SJSA1 (cell line): Measurements from ENCODE around the gene MEI4. TPM values are rescaled to one million over a fixed set of nuclear protein-coding genes. Genes with fewer than 3 reads are reported as not detected.
"Not testable (repeated sequence)": the region's sequence is repeated elsewhere in the genome, so short reads cannot be mapped to it uniquely, and the experiment has no call there.

Experiments used
- DNase-seq, 2 experiments: peaks; one replicate each; pipeline ENCODE4 v3.0.0-alpha.2; 2015 to 2020; ENCODE audit warnings: low spot score in 2 of 2, low read depth in 1 of 2
- H3K27ac ChIP-seq: fragments of 250-450 bp; sonication (Bioruptor Pico); 2 replicates; pipeline ENCODE4 v1.5.1; 2020; ENCODE audit warnings: mild to moderate bottlenecking, moderate library complexity
- H3K27me3 ChIP-seq: fragments of 250-450 bp; sonication (Bioruptor Pico); replicated peaks from 2 replicates; pipeline ENCODE4 v1.5.1; 2020; ENCODE audit warnings: mild to moderate bottlenecking, moderate library complexity
- H3K36me3 ChIP-seq: fragments of 250-450 bp; sonication (Bioruptor Pico); 2 replicates; pipeline ENCODE4 v1.5.1; 2020; ENCODE audit warnings: mild to moderate bottlenecking
- H3K4me1 ChIP-seq: fragments of 250-450 bp; sonication (Bioruptor Pico); replicated peaks from 2 replicates; pipeline ENCODE4 v1.6.1; 2021; ENCODE audit warnings: mild to moderate bottlenecking
- H3K4me3 ChIP-seq: fragments of 250-450 bp; sonication (Bioruptor Pico); 2 replicates; pipeline ENCODE4 v1.5.1; 2020; ENCODE audit warnings: mild to moderate bottlenecking
- H3K9me3 ChIP-seq: fragments of 250-450 bp; sonication (Bioruptor Pico); replicated peaks from 2 replicates; pipeline ENCODE4 v1.5.1; 2020; ENCODE audit warnings: mild to moderate bottlenecking
- total RNA-seq: library from RNA; depleted of rRNA; stranded (reverse); fragments of >200 nt; shearing (Covaris generic); gene quantifications from 2 replicates; pipeline ENCODE4 v1.2.3, GENCODE V29; 2014

Gene MEI4
- total RNA-seq, 1 experiment from 2014 or later: not detected

- Histone ChIP-seq H3K9me3 (no peaks in the 10 kb centered on the region), H3K27me3 (no peaks in the 10 kb centered on the region), H3K27ac (no peak overlapping the region), H3K36me3 (no peaks in the 10 kb centered on the region), H3K4me1 (no peaks in the 10 kb centered on the region), H3K4me3 (no peak overlapping the region)
- DNase-seq: no peak
Measured at GRCh38 chr6:77653816-77654215, 977 bp downstream of the MEI4 start.

GRCh38 chr6:77655035-77655434 is 2.2 kb downstream of the MEI4 start:
- DNase-seq, H3K4me3 ChIP-seq, H3K36me3 ChIP-seq, H3K9me3 ChIP-seq, H3K27ac ChIP-seq, H3K27me3 ChIP-seq, H3K4me1 ChIP-seq: not testable (repeated sequence)

GRCh38 chr6:77656999-77657764 is 4.3 kb downstream of the MEI4 start:
- Histone ChIP-seq H3K4me3 (no peak overlapping the region), H3K36me3 (no peaks in the 10 kb centered on the region), H3K27me3 (no peaks in the 10 kb centered on the region), H3K9me3 (no peaks in the 10 kb centered on the region), H3K4me1 (no peaks in the 10 kb centered on the region), H3K27ac (no peak overlapping the region)
- no peak for DNase-seq

GRCh38 chr6:77666340-77666739 is 13.5 kb downstream of the MEI4 start:
- no peaks in the 10 kb centered on the region for H3K36me3 ChIP-seq
- H3K27ac ChIP-seq: no peak overlapping the region
- H3K4me3 ChIP-seq: no peak overlapping the region
- no peaks in the 10 kb centered on the region for H3K4me1 ChIP-seq
- no peaks in the 10 kb centered on the region for H3K27me3 ChIP-seq
- H3K9me3 ChIP-seq: no peaks in the 10 kb centered on the region
- DNase-seq: no peak

- no peaks in the 10 kb centered on the region for H3K4me1 ChIP-seq
- H3K9me3 ChIP-seq: no peaks in the 10 kb centered on the region
- DNase-seq: no peak
- no peak overlapping the region for H3K4me3 ChIP-seq
- no peaks in the 10 kb centered on the region for H3K36me3 ChIP-seq
- no peak overlapping the region for H3K27ac ChIP-seq
- no peaks in the 10 kb centered on the region for H3K27me3 ChIP-seq
Measured at GRCh38 chr6:77666846-77667245, 14.0 kb downstream of the MEI4 start.

- no peak for DNase-seq
- H3K9me3 ChIP-seq: no peaks in the 10 kb centered on the region
- no peaks in the 10 kb centered on the region for H3K36me3 ChIP-seq
- H3K27me3 ChIP-seq: no peaks in the 10 kb centered on the region
- H3K27ac ChIP-seq: no peak overlapping the region
- no peak overlapping the region for H3K4me3 ChIP-seq
- H3K4me1 ChIP-seq: no peaks in the 10 kb centered on the region
Measured at GRCh38 chr6:77669913-77670312, 17.1 kb downstream of the MEI4 start.

- Histone ChIP-seq H3K4me1 (no peaks in the 10 kb centered on the region), H3K27me3 (no peaks in the 10 kb centered on the region), H3K9me3 (no peaks in the 10 kb centered on the region), H3K27ac (no peak overlapping the region), H3K4me3 (no peak overlapping the region), H3K36me3 (no peaks in the 10 kb centered on the region)
- DNase-seq: no peak
Measured at GRCh38 chr6:77674211-77674610, 21.4 kb downstream of the MEI4 start.

GRCh38 chr6:77678048-77678447 is 25.2 kb downstream of the MEI4 start:
- H3K4me3 ChIP-seq: no peak overlapping the region
- H3K4me1 ChIP-seq: no peaks in the 10 kb centered on the region
- H3K36me3 ChIP-seq: no peaks in the 10 kb centered on the region
- H3K9me3 ChIP-seq: no peaks in the 10 kb centered on the region
- no peak for DNase-seq
- H3K27ac ChIP-seq: no peak overlapping the region
- no peaks in the 10 kb centered on the region for H3K27me3 ChIP-seq

- no peaks in the 10 kb centered on the region for H3K9me3 ChIP-seq
- H3K27me3 ChIP-seq: no peaks in the 10 kb centered on the region
- DNase-seq: no peak
- H3K4me3 ChIP-seq: no peak overlapping the region
- H3K36me3 ChIP-seq: no peaks in the 10 kb centered on the region
- no peak overlapping the region for H3K27ac ChIP-seq
- no peaks in the 10 kb centered on the region for H3K4me1 ChIP-seq
Measured at GRCh38 chr6:77683515-77683914, 30.7 kb downstream of the MEI4 start.

- no peaks in the 10 kb centered on the region for H3K4me1 ChIP-seq
- H3K27ac ChIP-seq: no peak overlapping the region
- no peak for DNase-seq
- no peak overlapping the region for H3K4me3 ChIP-seq
- H3K9me3 ChIP-seq: no peaks in the 10 kb centered on the region
- 0 out of 2 replicates have a peak, but pooled peaks cover 7% of the 10 kb centered on the region for H3K27me3 ChIP-seq
- H3K36me3 ChIP-seq: no peaks in the 10 kb centered on the region
Measured at GRCh38 chr6:77686931-77687330, 34.1 kb downstream of the MEI4 start.

GRCh38 chr6:77688649-77689048 is 35.8 kb downstream of the MEI4 start:
- Histone ChIP-seq H3K9me3 (no peaks in the 10 kb centered on the region), H3K4me3 (no peak overlapping the region), H3K36me3 (no peaks in the 10 kb centered on the region), H3K4me1 (no peaks in the 10 kb centered on the region), H3K27me3 (0 out of 2 replicates have a peak, but pooled peaks cover 7% of the 10 kb centered on the region), H3K27ac (no peak overlapping the region)
- DNase-seq: no peak

- not testable (repeated sequence) for H3K9me3 ChIP-seq, H3K27me3 ChIP-seq, DNase-seq, H3K4me1 ChIP-seq, H3K4me3 ChIP-seq, H3K36me3 ChIP-seq, H3K27ac ChIP-seq
Measured at GRCh38 chr6:77700095-77700494, 47.3 kb downstream of the MEI4 start.

- no peak for DNase-seq
- H3K27me3 ChIP-seq: no peaks in the 10 kb centered on the region
- H3K27ac ChIP-seq: no peak overlapping the region
Measured at GRCh38 chr6:77707603-77708002, 54.8 kb downstream of the MEI4 start.

GRCh38 chr6:77715588-77715987 is 62.7 kb downstream of the MEI4 start:
- Histone ChIP-seq H3K9me3 (no peaks in the 10 kb centered on the region), H3K4me3 (no peak overlapping the region), H3K27me3 (no peaks in the 10 kb centered on the region), H3K27ac (no peak overlapping the region), H3K36me3 (no peaks in the 10 kb centered on the region), H3K4me1 (no peaks in the 10 kb centered on the region)
- no peak for DNase-seq

More at GRCh38 chr6:77707603-77708002, 54.8 kb downstream of the MEI4 start:
- no peaks in the 10 kb centered on the region for H3K36me3 ChIP-seq
- no peaks in the 10 kb centered on the region for H3K4me1 ChIP-seq
- H3K4me3 ChIP-seq: no peak overlapping the region
- H3K9me3 ChIP-seq: no peaks in the 10 kb centered on the region

- DNase-seq: no peak
- Histone ChIP-seq H3K27ac (no peak overlapping the region), H3K4me1 (no peaks in the 10 kb centered on the region), H3K9me3 (no peaks in the 10 kb centered on the region), H3K4me3 (no peak overlapping the region), H3K36me3 (no peaks in the 10 kb centered on the region), H3K27me3 (no peaks in the 10 kb centered on the region)
Measured at GRCh38 chr6:77716311-77716710, 63.5 kb downstream of the MEI4 start.
